Suprapubic skin (tissue), 4 donors: Measurements from ENCODE around the gene CHST15. TPM values are rescaled to one million over a fixed set of nuclear protein-coding genes. Genes with fewer than 3 reads are reported as not detected.

Experiments used
- DNase-seq, 2 donors: peaks; one replicate each; pipeline ENCODE4 v3.0.0-alpha.2; 2019; ENCODE audit warnings: low spot score in 2 of 2
- H3K27ac ChIP-seq: fragments of 200-600 bp; sonication (generic); one replicate; pipeline ENCODE4 v1.5.1; 2019
- H3K27me3 ChIP-seq: fragments of 200-600 bp; sonication (generic); one replicate; pipeline ENCODE4 v1.5.1; 2019
- H3K36me3 ChIP-seq: fragments of 200-600 bp; sonication (generic); one replicate; pipeline ENCODE4 v1.5.1; 2019
- H3K4me1 ChIP-seq: fragments of 200-600 bp; sonication (generic); one replicate; pipeline ENCODE4 v1.5.1; 2019
- H3K4me3 ChIP-seq: fragments of 200-600 bp; sonication (generic); one replicate; pipeline ENCODE4 v1.5.1; 2019; ENCODE audit warnings: mild to moderate bottlenecking
- H3K9me3 ChIP-seq: fragments of 200-600 bp; sonication (generic); one replicate; pipeline ENCODE4 v1.5.1; 2019
- EP300 ChIP-seq: sonication (generic); formaldehyde crosslinking; IDR thresholded peaks from one replicate; pipeline ENCODE4 v1.6.1; 2017; ENCODE audit warnings: antibody characterized with exemption
- POLR2A ChIP-seq, 2 donors: fragments of 450-650 bp; IDR thresholded peaks; one replicate each; pipeline ENCODE4 v1.6.1; 2017; ENCODE audit warnings: antibody characterized with exemption in 2 of 2, mild to moderate bottlenecking in 2 of 2, moderate library complexity in 2 of 2
- POLR2AphosphoS5 ChIP-seq, 3 donors: sonication (generic); formaldehyde crosslinking; IDR thresholded peaks; one replicate each; pipeline ENCODE4 v1.6.1; 2017; ENCODE audit warnings: antibody characterized with exemption in 3 of 3
- WGBS: methylation state at CpG from one replicate; pipeline ENCODE4 v1.1.5; 2018; 5-methylcytosine and 5-hydroxymethylcytosine counted together
- total RNA-seq, 4 donors: library from RNA; depleted of rRNA; stranded (reverse); fragments of >200 nt; gene quantifications; one replicate each; pipeline ENCODE4 v1.1.0, GENCODE V29; 2016
- TF ChIP-seq, protein P1 (sequence below), 2 donors: fragments of 200-600 bp in 1 of 2; fragments of 450-650 bp in 1 of 2; sonication (generic) in 1 of 2; IDR thresholded peaks; one replicate each; pipeline ENCODE4 v1.5.1; 2016 to 2019; ENCODE audit warnings: antibody characterized with exemption in 2 of 2, mild to moderate bottlenecking in 1 of 2, moderate library complexity in 1 of 2

The CHST15 gene
- total RNA-seq, 4 donors from 2014 or later, result 20.6 to 59.1 (median 22.8) TPM

DNA sequence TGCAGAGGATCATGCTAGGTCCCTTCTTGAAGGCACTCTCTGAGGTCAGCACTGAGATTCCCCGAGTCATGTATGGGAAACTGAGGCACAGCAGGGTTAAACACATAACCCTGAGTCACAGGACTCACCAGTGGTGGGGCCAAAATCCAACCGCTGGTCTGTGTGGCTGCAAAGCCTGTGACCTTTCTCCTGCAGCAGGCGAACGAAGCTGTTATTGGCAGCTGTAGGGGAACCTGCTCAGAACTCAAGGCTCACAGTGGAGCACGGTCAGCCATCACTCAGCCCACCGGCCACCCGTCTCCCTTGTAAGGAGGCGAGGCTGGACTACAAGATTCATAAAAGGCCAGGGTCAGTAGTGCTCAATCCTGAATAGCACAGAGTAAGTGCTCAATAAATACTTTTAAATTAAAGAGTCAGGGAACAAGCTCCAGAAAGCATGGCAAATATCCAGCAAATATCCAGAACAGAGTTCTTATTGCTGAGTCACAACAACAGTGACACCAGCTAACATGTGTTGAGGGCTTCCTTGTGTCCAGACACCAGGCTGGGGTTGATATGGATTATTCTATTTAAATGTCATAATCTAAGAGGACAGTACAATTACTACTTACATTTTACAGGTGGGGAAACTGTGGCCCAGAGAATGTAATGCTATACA is 34.9 kb downstream of the CHST15 start:
- Histone ChIP-seq H3K4me3 (no peak overlapping the region), H3K4me1 (peaks cover 2% of the 10 kb centered on the region), H3K9me3 (no peaks in the 10 kb centered on the region), H3K27ac (no peak overlapping the region), H3K36me3 (peaks cover 2% of the 10 kb centered on the region), H3K27me3 (no peaks in the 10 kb centered on the region)
- WGBS, result 90% methylated on average over 7 of the region's 8 CpGs
- TF ChIP-seq, protein P1, sequence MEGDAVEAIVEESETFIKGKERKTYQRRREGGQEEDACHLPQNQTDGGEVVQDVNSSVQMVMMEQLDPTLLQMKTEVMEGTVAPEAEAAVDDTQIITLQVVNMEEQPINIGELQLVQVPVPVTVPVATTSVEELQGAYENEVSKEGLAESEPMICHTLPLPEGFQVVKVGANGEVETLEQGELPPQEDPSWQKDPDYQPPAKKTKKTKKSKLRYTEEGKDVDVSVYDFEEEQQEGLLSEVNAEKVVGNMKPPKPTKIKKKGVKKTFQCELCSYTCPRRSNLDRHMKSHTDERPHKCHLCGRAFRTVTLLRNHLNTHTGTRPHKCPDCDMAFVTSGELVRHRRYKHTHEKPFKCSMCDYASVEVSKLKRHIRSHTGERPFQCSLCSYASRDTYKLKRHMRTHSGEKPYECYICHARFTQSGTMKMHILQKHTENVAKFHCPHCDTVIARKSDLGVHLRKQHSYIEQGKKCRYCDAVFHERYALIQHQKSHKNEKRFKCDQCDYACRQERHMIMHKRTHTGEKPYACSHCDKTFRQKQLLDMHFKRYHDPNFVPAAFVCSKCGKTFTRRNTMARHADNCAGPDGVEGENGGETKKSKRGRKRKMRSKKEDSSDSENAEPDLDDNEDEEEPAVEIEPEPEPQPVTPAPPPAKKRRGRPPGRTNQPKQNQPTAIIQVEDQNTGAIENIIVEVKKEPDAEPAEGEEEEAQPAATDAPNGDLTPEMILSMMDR (IDR thresholded peaks at IDR 0.05), result no peak
- no peak for TF ChIP-seq POLR2AphosphoS5 (IDR thresholded peaks at IDR 0.05)
- TF ChIP-seq EP300, result no peak
- no peak for TF ChIP-seq POLR2A (IDR thresholded peaks at IDR 0.05)
- DNase-seq, result no peak

DNA sequence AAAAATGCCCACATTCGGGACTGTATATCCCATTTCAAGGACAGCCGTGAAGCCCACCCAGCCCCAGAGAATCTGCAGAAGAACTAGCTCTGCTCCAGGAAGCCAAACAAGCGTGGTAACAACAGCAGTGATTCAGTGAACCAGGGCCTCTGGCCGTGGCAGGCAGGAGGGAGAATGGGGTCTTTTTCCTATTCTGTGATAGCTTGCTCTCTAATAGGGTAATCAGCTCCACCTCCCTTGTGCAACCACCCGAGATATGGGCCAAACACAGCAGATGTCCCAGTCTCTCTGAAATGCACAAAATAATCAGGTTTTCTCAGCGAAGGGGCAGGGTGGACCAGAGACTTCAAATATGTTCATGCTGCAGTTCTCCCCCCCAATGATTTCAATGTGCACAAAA is 35.8 kb downstream of the CHST15 start:
- no peak for DNase-seq
- no peak overlapping the region for H3K4me3 ChIP-seq
- no peak overlapping the region for H3K27ac ChIP-seq
- H3K9me3 ChIP-seq, result no peaks in the 10 kb centered on the region
- no peaks in the 10 kb centered on the region for H3K27me3 ChIP-seq
- WGBS, result 73% methylated on average over 4 of the region's 6 CpGs
- TF ChIP-seq POLR2AphosphoS5 (IDR thresholded peaks at IDR 0.05), result no peak
- TF ChIP-seq POLR2A (IDR thresholded peaks at IDR 0.05), result no peak
- TF ChIP-seq, protein P1 (IDR thresholded peaks at IDR 0.05), result no peak
- TF ChIP-seq EP300, result no peak
- no peaks in the 10 kb centered on the region for H3K4me1 ChIP-seq
- H3K36me3 ChIP-seq, result peaks cover 2% of the 10 kb centered on the region

DNA sequence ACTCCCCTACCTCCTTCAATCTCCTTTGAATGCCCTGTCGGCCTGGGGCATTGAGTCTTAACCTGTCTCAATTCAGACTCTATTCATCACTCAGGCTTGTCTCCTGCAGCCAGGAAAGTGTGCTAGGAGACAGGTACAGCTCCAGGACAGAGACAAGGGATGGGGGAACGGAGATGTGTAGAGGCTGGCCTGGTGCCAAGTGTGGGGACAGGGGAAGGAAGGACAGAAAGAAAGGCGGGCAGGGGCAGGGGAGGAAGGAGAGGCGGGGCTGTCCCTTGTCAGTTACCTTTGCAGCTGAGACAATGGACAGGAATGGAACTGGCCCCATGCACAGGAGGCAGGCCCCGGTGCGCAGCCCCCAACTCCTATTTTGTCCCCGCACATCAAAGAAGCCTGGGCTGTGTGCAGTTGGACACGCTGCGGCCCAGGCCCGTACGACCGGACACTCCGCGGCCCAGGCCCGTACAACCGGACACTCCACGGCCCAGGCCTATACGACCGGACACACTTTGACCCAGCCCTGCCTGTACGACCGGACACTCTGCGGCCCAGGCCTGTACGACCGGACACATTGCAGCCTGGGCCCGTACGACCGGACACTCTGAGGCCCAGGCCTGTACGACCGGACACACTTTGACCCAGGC is 36.9 kb downstream of the CHST15 start:
- 93% methylated on average over 29 of the region's 29 CpGs for WGBS
- no peaks in the 10 kb centered on the region for H3K27me3 ChIP-seq
- H3K36me3 ChIP-seq, result peaks cover 2% of the 10 kb centered on the region
- TF ChIP-seq, protein P1 (IDR thresholded peaks at IDR 0.05), result no peak
- TF ChIP-seq EP300 (no peak), POLR2A (IDR thresholded peaks at IDR 0.05) (no peak), POLR2AphosphoS5 (IDR thresholded peaks at IDR 0.05) (no peak)
- no peak overlapping the region for H3K4me3 ChIP-seq
- no peaks in the 10 kb centered on the region for H3K4me1 ChIP-seq
- no peak for DNase-seq
- no peaks in the 10 kb centered on the region for H3K9me3 ChIP-seq
- H3K27ac ChIP-seq, result no peak overlapping the region

DNA sequence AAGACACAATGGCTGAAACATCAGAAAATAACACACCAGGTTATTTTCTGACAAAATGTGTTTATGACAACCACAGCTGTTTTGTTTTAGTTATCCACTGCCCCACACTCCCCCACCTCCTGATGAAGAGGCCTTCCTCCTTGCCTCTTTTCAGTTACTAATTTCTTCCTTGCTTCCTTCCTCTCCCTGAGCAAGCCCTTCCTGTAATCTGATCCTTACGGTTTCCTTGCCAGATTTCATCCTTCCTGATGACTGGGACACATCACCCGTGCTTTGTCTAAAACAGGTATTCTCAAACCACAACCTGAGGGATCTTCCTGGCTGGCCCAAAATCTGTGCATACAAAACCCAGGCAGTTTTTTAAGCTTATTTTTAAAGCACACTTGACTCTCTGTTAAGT is 39.4 kb downstream of the CHST15 start:
- Histone ChIP-seq H3K4me1 (no peaks in the 10 kb centered on the region), H3K36me3 (no peaks in the 10 kb centered on the region), H3K4me3 (no peak overlapping the region), H3K9me3 (no peaks in the 10 kb centered on the region), H3K27ac (no peak overlapping the region), H3K27me3 (no peaks in the 10 kb centered on the region)
- 14% methylated on average over 2 of the region's 2 CpGs for WGBS
- TF ChIP-seq POLR2A (IDR thresholded peaks at IDR 0.05), result no peak
- TF ChIP-seq, protein P1 (IDR thresholded peaks at IDR 0.05), result no peak
- TF ChIP-seq POLR2AphosphoS5 (IDR thresholded peaks at IDR 0.05), result no peak
- no peak for TF ChIP-seq EP300
- no peak for DNase-seq

DNA sequence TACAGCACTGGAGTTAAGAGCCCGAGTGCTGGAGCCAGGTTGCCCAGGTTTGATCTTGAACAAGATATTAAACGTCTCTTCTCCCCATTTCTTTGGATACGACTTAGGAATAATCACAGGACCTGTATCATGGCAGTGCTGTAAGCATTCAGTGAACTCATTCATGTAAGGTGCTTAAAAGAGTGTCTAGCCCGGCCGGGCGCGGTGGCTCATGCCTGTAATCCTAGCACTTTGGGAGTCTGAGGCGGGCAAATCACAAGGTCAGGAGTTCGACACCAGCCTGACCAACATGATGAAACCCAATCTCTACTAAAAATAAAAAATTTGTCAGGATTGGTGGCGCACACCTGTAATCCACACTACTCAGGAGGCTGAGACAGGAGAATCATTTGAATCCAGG is 40.8 kb downstream of the CHST15 start:
- Histone ChIP-seq H3K4me3 (no peak overlapping the region), H3K27ac (no peak overlapping the region), H3K36me3 (no peaks in the 10 kb centered on the region), H3K27me3 (no peaks in the 10 kb centered on the region), H3K4me1 (no peaks in the 10 kb centered on the region), H3K9me3 (no peaks in the 10 kb centered on the region)
- no peak for DNase-seq
- TF ChIP-seq POLR2AphosphoS5 (IDR thresholded peaks at IDR 0.05) (no peak), EP300 (no peak)
- TF ChIP-seq, protein P1 (IDR thresholded peaks at IDR 0.05), result no peak
- 93% methylated on average over 10 of the region's 10 CpGs for WGBS
